OCI-LY3 (cell line): ENCODE results near the gene CYP2A7.
"Not testable (repeated sequence)": the region's sequence is repeated elsewhere in the genome, so short reads cannot be mapped to it uniquely, and the experiment has no call there.

ENCODE experiments used
- CTCF ChIP-seq: fragments of 200-600, 300-600 bp; sonication (generic); IDR thresholded peaks from 2 replicates; pipeline ENCODE4 v1.5.1; 2014; ENCODE audit warnings: antibody characterized with exemption, low read length, low read depth
- EZH2phosphoT487 ChIP-seq: fragments of 200-600 bp; shearing (Covaris generic); IDR thresholded peaks from 2 replicates; pipeline ENCODE4 v1.6.1; 2018; ENCODE audit warnings: antibody characterized with exemption, mixed run types, low read depth

GRCh38 chr19:40850277-40850676 lies 31.8 kb downstream of the CYP2A7 start, which contains the start of gene CYP2A6:
- not testable (repeated sequence) for TF ChIP-seq CTCF, EZH2phosphoT487
